ENCODE results near the gene ANKS6.

The ANKS6 gene

DNA sequence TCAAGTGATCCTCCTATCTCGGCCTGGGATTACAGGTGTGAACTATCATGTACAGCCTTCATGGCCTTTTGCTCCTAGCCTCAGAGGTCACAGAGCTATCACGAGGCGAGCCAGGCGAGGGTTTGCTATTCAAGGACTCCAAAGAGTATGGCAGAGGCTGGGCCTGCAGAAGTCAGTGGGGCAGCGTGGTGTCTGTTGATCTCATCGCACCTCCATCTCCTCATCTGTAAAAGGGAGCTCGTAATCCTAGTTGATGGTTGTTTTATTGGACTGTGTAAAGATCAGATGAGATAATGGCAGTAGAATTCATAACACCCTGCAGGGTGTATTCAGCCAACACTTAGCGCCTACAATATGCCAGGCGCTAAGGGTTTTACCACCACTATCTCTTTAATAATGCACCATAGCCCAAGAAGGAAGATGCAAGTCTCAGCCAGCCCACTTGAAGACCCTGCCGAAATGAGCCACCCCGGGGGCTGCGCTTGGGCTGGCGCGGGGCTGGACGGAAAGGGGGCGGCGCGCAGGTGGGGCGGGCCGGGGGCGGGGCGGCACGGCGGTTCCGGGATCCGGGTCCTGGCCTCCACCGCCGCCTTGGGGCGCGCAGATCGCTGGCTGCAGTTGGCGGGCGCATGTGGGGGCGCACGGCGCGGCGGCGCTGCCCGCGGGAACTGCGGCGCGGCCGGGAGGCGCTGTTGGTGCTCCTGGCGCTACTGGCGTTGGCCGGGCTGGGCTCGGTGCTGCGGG, 10.9 kb upstream of the ANKS6 start, which contains the start of gene GALNT12:
GALNT12 (plus strand) TSS at position 601 of the 744 bp plus-strand sequence; CDS start at position 630, 29 bp downstream.
- Mint-ChIP-seq H3K4me3 (peak within 1 kb of the TSS; percentile 83), H3K36me3 (ENCODE audit: low read depth) (peaks cover 6% of the 10 kb centered on the region), H3K27ac (peak within 1 kb of the TSS; percentile 41), H3K9me3 (no peaks in the 10 kb centered on the region), H3K4me1 (ENCODE audit: low read depth) (peaks cover 40% of the 10 kb centered on the region), H3K27me3 (peaks cover 11% of the 10 kb centered on the region)
- DNase-seq, result peak; percentile 75

DNA sequence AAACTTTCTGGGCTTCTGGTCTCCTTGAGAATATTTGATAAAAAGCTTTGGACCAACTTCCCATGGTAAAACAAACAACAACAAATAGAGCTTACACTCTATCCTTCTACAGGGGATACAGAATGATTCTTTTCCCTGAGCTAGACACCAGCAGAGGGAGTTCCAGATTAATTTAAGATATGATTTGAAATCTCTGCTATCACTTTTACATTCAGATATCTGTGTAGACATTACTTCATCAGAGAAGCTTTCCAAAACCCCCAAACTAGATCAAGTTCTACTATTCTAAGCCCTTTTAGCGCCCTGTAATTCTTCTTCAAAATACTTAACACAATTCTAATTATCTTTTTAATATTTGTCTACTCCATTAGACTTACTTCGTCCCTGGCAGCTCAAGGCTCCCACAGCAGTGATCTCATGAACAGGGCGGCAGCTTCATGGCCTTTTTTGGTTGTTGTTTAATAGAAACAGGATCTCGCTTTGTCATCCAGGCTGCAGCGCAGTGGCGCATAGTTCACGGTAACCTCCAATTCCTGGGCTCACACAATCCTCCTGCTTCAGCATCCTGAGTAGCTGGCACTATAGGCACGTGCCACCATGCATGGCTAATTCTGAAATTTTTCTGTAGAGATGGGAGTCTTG, 10.2 kb upstream of the ANKS6 start:
- H3K36me3 Mint-ChIP-seq (ENCODE audit: low read depth), result peaks cover 2% of the 10 kb centered on the region
- no peaks in the 10 kb centered on the region for H3K9me3 Mint-ChIP-seq
- peak overlapping the region; percentile 17 for H3K27ac Mint-ChIP-seq
- DNase-seq, result no peak
- peaks cover 38% of the 10 kb centered on the region for H3K4me1 Mint-ChIP-seq (ENCODE audit: low read depth)
- peaks cover 14% of the 10 kb centered on the region for H3K27me3 Mint-ChIP-seq
- peak overlapping the region; percentile 16 for H3K4me3 Mint-ChIP-seq

DNA sequence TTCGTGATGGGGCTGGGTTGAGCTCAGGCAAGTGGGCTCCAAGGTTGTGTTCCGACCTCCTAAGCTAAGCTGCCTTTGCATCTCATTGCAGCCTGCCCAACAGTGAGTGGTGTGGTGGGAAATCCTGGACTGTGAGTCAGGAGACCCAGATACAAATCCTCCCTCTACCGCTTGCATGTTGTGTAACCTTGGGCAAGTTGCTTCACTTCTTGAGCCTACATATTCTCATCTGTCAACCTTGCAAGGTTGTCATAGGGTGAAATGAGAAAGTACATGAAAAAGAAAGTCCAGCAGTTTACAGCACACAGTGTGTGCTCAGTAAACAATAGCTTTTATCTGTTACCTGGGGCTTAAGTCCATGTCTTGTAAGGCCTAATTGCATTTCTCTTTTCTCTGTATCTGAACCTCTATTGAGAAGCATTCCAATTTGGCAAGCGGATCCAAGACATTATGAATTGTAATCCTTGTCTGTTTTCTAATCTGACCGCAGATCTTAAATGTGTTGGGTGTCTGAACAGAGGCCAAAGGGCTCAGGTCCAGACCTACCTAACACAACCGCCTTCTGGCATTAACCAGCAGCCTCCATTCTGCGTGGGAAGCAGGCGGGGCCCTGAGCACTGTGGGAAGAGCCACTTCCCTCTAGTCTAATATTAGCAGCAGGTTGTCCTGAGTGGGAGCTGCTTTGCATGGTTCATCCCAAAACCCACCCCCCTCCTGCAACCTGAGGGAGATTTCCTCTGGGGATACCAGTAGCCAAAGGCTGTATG, 9.3 kb upstream of the ANKS6 start:
- Mint-ChIP-seq H3K27ac (no peak overlapping the region), H3K4me1 (ENCODE audit: low read depth) (peaks cover 30% of the 10 kb centered on the region), H3K4me3 (no peak overlapping the region), H3K36me3 (ENCODE audit: low read depth) (no peaks in the 10 kb centered on the region), H3K9me3 (no peaks in the 10 kb centered on the region), H3K27me3 (peaks cover 14% of the 10 kb centered on the region)
- DNase-seq, result no peak

DNA sequence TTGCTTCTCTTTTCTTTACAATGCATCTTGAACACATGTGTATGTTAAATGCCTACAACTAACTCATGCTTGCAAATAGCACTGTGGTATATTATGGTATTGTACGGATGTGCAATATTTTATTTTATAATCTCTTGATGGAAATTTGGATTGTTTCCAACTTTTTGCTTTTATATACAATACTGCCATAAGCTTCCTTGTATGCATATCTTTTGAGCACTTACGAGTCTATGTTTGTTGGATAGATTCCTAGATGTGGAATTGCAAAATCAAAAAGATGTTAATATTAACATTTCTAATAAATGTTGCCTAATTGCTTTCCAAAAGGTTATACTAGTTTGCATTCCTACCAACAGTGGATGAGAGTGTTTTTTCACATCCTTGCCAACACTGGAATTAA, 7.7 kb upstream of the ANKS6 start:
- no peak for DNase-seq
- H3K36me3 Mint-ChIP-seq (ENCODE audit: low read depth), result no peaks in the 10 kb centered on the region
- H3K27me3 Mint-ChIP-seq, result peaks cover 14% of the 10 kb centered on the region
- H3K9me3 Mint-ChIP-seq, result peaks cover under 1% of the 10 kb centered on the region
- H3K4me3 Mint-ChIP-seq, result no peak overlapping the region
- H3K4me1 Mint-ChIP-seq (ENCODE audit: low read depth), result peaks cover 16% of the 10 kb centered on the region
- H3K27ac Mint-ChIP-seq, result no peak overlapping the region

DNA sequence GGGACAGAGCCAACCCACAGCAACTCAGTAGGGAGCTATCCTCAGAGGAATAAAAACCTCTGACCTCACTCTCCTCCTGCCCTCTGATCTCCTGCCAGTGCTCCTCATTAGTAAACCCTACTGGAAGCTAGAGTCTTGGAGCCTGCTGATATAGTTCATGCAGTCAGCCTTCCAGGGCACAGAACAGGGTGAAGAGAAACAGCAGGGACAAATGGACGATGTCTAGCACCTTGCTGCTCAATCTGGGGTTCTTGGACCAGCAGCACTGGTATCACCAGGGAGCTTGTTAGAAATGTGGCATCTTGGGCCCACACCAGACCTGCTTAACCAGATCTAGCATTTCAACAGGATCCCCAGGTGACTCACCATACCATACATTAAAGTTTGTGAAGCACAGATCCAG, 5.6 kb upstream of the ANKS6 start:
- Mint-ChIP-seq H3K27me3 (peaks cover 11% of the 10 kb centered on the region), H3K27ac (no peak overlapping the region), H3K9me3 (peaks cover 15% of the 10 kb centered on the region), H3K4me3 (no peak overlapping the region), H3K36me3 (ENCODE audit: low read depth) (peaks cover 1% of the 10 kb centered on the region), H3K4me1 (ENCODE audit: low read depth) (peaks cover 4% of the 10 kb centered on the region)
- no peak for DNase-seq

DNA sequence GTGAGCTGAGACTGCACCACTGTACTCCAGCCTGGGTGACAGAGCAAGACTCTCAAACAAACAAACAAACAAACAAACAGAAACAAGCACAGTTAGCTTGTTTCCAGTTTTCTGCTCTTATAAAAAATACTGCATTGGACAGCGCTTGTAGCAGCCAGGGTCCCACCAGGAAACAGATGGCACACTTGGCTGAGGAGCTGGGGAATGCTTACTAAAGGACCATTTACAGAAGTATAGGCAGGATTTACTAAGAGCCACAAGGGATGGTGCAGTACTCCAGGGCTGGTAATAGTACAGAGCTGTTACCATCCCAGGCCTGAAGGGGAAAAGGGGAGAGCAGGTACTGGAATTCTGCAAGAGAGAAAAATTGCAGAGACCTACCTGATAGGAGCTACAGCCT, 5.2 kb upstream of the ANKS6 start:
- Mint-ChIP-seq H3K36me3 (ENCODE audit: low read depth) (peaks cover 1% of the 10 kb centered on the region), H3K4me1 (ENCODE audit: low read depth) (peaks cover 6% of the 10 kb centered on the region), H3K4me3 (no peak overlapping the region), H3K27ac (no peak overlapping the region), H3K27me3 (peaks cover 11% of the 10 kb centered on the region), H3K9me3 (peaks cover 15% of the 10 kb centered on the region)
- no peak for DNase-seq

DNA sequence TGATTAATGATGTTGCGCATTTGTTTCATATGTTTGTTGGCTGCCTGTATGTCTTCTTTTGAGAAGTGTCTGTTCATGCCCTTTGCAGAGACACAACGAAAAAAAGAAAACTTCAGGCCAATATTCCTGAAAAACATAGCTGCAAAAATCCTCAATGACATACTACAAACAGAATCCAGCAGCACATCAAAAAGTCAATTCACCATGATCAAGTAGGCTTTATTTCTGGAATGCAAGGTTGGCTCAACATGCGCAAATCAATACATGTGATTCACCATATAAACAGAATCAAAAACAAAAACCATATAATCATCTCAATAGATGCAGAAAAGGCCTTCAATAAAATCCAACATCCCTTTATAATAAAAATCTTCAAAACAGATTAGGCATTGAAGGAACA, 1.9 kb upstream of the ANKS6 start:
- peaks cover 15% of the 10 kb centered on the region for H3K9me3 Mint-ChIP-seq
- peaks cover 23% of the 10 kb centered on the region for H3K4me1 Mint-ChIP-seq (ENCODE audit: low read depth)
- no peak overlapping the region for H3K4me3 Mint-ChIP-seq
- H3K36me3 Mint-ChIP-seq (ENCODE audit: low read depth), result peaks cover 1% of the 10 kb centered on the region
- H3K27ac Mint-ChIP-seq, result no peak overlapping the region
- peaks cover 6% of the 10 kb centered on the region for H3K27me3 Mint-ChIP-seq
- DNase-seq, result no peak

DNA sequence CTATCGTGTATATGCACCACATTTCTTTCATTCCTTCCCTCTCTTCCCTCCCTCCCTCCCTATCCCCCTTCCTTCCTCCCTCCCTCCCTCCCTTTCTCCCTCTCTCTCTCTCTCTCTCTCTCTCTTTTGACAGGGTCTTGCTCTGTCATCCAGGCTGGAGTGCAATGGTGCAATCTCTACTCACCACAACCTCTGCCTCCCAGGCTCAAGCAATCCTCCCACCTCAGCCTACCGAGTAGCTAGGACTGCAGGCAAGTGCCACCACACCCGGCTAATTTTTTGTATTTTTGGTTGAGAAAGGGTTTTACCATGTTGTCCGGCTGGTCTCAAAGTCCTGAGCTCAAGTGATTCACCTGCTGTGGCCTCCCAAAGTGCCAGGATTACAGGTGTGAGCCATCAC, 1.1 kb upstream of the ANKS6 start:
- Mint-ChIP-seq H3K4me1 (ENCODE audit: low read depth) (peaks cover 25% of the 10 kb centered on the region), H3K9me3 (peaks cover 15% of the 10 kb centered on the region), H3K4me3 (peak overlapping the region; percentile 15), H3K27me3 (peaks cover 5% of the 10 kb centered on the region), H3K36me3 (ENCODE audit: low read depth) (peaks cover 1% of the 10 kb centered on the region), H3K27ac (no peak overlapping the region)
- DNase-seq, result no peak

DNA sequence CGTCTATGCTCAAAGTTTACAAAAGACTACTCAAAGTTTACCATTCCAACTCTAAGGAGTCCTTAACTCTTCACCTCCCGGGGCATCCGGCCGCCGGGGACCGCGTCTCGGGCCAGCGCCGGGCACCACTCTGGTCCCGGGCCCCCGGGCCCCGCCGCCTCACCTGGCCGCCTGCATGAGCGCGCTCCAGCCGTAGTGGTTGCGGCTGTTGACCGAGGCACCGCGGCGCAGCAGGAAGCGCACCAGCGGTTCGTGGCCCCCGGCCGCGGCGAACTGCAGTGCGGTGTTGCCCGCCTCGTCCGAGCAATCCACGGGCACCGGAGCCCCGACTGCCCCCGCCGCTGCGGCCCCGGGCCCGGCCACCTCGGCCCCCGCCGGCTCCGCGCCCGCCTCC, 388 bp downstream of the ANKS6 start:
- DNase-seq, result peak; percentile 67
- H3K9me3 Mint-ChIP-seq, result peaks cover 15% of the 10 kb centered on the region
- peaks cover 37% of the 10 kb centered on the region for H3K4me1 Mint-ChIP-seq (ENCODE audit: low read depth)
- H3K36me3 Mint-ChIP-seq (ENCODE audit: low read depth), result peaks cover 4% of the 10 kb centered on the region
- H3K27me3 Mint-ChIP-seq, result no peaks in the 10 kb centered on the region
- H3K4me3 Mint-ChIP-seq, result peak overlapping the region; percentile 77
- H3K27ac Mint-ChIP-seq, result no peak overlapping the region

DNA sequence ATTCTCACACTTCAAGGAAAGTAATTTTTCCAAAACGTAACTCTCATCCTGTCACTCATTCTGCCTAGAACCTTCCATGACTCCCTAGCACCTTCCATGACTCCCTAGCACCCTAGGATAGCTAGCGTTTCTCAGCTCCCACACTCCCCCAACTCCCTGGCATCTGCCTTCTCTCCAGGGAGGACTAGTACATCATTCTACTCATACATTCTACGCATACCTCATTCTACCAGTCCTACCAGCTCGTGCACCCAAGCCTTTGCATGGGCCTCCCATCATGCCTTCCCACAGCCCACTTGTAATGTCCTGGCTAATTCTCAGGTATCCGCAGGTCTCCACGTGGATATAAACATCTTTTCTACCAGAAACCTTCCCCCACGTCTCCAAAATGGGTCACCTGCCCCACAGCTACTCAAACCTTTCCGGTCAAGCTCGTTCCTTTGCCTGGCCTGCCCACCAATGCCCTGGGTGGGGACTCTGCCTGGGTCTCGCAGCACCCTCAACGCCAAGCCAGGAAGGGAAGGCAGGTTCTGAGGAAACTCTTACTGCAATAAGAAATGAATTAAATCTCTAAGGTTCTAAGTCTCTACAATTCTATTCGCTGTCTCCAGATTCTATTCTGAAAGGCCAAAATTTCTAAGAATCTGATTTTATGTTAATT, 930 bp downstream of the ANKS6 start:
- peaks cover 8% of the 10 kb centered on the region for H3K36me3 Mint-ChIP-seq (ENCODE audit: low read depth)
- no peak overlapping the region for H3K27ac Mint-ChIP-seq
- peaks cover 15% of the 10 kb centered on the region for H3K9me3 Mint-ChIP-seq
- H3K4me3 Mint-ChIP-seq, result peak overlapping the region; percentile 77
- DNase-seq, result no peak
- no peaks in the 10 kb centered on the region for H3K27me3 Mint-ChIP-seq
- H3K4me1 Mint-ChIP-seq (ENCODE audit: low read depth), result peaks cover 40% of the 10 kb centered on the region

DNA sequence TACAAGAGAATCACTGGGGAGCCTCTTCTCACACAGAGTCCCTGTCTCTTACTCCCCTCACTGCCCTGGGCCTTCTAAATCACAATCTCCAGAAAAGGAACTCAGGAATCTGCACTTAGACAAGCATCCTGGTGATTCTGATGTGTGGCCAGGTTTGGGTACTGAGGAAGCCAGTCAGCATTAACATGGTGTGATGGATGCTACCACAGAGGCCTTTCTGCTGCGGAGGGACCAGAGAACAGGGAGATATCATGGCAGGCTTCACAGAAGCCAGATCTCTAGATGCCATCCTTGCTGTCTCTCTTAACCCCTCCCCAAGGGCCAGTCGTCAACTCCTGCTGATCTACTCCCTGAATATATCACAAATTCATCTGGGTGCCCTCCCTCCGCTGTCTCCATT, 1.6 kb downstream of the ANKS6 start:
- peaks cover 40% of the 10 kb centered on the region for H3K4me1 Mint-ChIP-seq (ENCODE audit: low read depth)
- no peak for DNase-seq
- H3K27me3 Mint-ChIP-seq, result no peaks in the 10 kb centered on the region
- peak overlapping the region; percentile 77 for H3K4me3 Mint-ChIP-seq
- peaks cover 15% of the 10 kb centered on the region for H3K9me3 Mint-ChIP-seq
- H3K36me3 Mint-ChIP-seq (ENCODE audit: low read depth), result peaks cover 13% of the 10 kb centered on the region
- no peak overlapping the region for H3K27ac Mint-ChIP-seq

DNA sequence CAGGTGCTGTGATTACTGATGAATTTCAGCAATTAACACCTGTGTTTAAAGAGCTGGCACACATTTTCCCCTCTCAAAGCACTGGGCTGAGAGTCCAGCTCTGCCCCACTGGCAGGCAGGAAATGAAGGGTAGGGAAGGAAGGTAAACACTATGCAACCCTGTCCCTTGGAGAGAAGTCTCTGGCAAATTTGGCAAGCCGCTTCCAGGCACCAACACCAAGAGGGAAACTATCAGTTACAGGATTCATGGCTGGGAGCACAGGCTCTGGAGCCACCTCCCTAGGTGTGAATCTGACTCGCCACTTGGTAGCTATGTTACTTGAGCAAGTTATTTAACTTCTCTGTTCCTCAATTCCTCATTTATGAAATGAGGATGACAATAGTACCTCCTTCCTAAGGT, 3.3 kb downstream of the ANKS6 start:
- DNase-seq, result no peak
- Mint-ChIP-seq H3K27me3 (no peaks in the 10 kb centered on the region), H3K9me3 (peaks cover 4% of the 10 kb centered on the region), H3K4me3 (no peak overlapping the region), H3K36me3 (ENCODE audit: low read depth) (peaks cover 30% of the 10 kb centered on the region), H3K4me1 (ENCODE audit: low read depth) (peaks cover 40% of the 10 kb centered on the region), H3K27ac (no peak overlapping the region)

DNA sequence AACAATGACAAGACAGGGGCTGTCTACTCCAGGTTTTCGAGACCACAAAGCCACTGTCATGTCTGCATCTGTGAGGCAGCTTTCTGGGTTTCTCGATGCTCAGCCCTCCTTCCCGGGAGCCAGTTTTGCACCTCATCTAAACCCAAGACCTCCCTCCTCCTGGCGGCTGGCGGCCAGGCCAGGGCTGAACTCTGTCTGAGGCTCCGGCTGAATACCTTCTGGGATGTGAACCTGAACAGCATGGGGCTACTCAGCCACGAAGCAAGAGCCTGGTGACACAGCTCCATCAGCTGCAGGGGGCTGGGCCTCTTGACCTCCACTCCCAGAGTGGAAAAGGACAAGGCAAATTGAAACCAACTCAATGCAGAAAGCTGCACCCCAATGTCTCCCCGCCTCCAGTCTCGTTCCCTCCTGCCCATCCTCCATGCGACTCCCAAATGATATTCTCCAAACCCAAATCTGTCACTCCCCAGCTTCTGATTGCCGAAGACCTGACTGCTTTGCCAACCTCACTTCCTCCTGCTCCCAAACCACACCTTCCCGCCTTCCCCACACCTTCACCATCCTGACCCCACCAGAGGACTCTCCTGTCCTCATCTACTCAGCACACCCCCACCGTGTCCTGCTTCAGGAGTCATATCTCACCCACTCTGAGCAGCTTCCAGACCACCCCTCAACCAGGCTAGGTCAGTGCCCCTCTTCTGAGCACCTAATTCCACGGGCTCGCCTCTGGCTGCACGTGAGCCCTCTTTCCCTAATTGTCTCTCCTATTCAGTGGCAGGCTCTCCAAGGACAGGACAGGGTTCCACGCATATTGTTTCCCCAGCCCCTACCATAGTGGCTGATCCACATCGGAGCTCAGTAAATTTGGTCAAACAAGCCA, 4.5 kb downstream of the ANKS6 start:
- no peak overlapping the region for H3K4me3 Mint-ChIP-seq
- H3K4me1 Mint-ChIP-seq (ENCODE audit: low read depth), result peaks cover 36% of the 10 kb centered on the region
- no peaks in the 10 kb centered on the region for H3K27me3 Mint-ChIP-seq
- no peak for DNase-seq
- H3K9me3 Mint-ChIP-seq, result no peaks in the 10 kb centered on the region
- no peak overlapping the region for H3K27ac Mint-ChIP-seq
- peaks cover 39% of the 10 kb centered on the region for H3K36me3 Mint-ChIP-seq (ENCODE audit: low read depth)
